H9 (cell line): ENCODE results near the gene SEC24C. TPM values are rescaled to one million over a fixed set of nuclear protein-coding genes. Genes with fewer than 3 reads are reported as not detected.
"Not testable (repeated sequence)": the region's sequence is repeated elsewhere in the genome, so short reads cannot be mapped to it uniquely, and the experiment has no call there.

Source experiments
- DNase-seq: peaks from one replicate; pipeline ENCODE4 v3.0.0-alpha.2; 2017
- H2AFZ ChIP-seq: one replicate; pipeline ENCODE4 v1.6.1; 2013; ENCODE audit warnings: mild to moderate bottlenecking, low read length, control low read depth, moderate library complexity
- H2AK5ac ChIP-seq: 2 replicates; pipeline ENCODE4 v1.6.1; 2013; ENCODE audit warnings: low read length, control low read depth, mixed read lengths; ENCODE audit not compliant: insufficient read length
- H2BK120ac ChIP-seq: one replicate; pipeline ENCODE4 v1.6.1; 2013; ENCODE audit warnings: low read depth, mild to moderate bottlenecking, low read length, control low read depth, inconsistent platforms; ENCODE audit not compliant: poor library complexity, severe bottlenecking
- H2BK12ac ChIP-seq: 2 replicates; pipeline ENCODE4 v1.6.1; 2013; ENCODE audit warnings: low read length, control low read depth, mixed read lengths, low read depth; ENCODE audit not compliant: insufficient read length
- H2BK15ac ChIP-seq: 2 replicates; pipeline ENCODE4 v1.6.1; 2013; ENCODE audit warnings: low read depth, low read length, control low read depth
- H2BK20ac ChIP-seq: one replicate; pipeline ENCODE4 v1.6.1; 2013; ENCODE audit warnings: low read depth, mild to moderate bottlenecking, low read length, control low read depth, inconsistent platforms; ENCODE audit not compliant: poor library complexity, severe bottlenecking
- H2BK5ac ChIP-seq: 2 replicates; pipeline ENCODE4 v1.6.1; 2013; ENCODE audit warnings: low read length, control low read depth, mixed read lengths; ENCODE audit not compliant: insufficient read length
- H3K14ac ChIP-seq: 2 replicates; pipeline ENCODE4 v1.6.1; 2013; ENCODE audit warnings: low read length, control low read depth; ENCODE audit not compliant: insufficient read depth
- H3K18ac ChIP-seq: 2 replicates; pipeline ENCODE4 v1.6.1; 2013; ENCODE audit warnings: low read depth, mild to moderate bottlenecking, mixed read lengths, low read length, control low read depth; ENCODE audit not compliant: insufficient read length
- H3K23ac ChIP-seq: 2 replicates; pipeline ENCODE4 v1.6.1; 2013; ENCODE audit warnings: low read length, control low read depth, mixed read lengths, low read depth; ENCODE audit not compliant: insufficient read length
- H3K23me2 ChIP-seq: 2 replicates; pipeline ENCODE4 v1.6.1; 2013; ENCODE audit warnings: low read depth, mild to moderate bottlenecking, mixed read lengths, low read length, control low read depth; ENCODE audit not compliant: insufficient read length, poor library complexity, severe bottlenecking
- H3K27ac ChIP-seq: 2 replicates; pipeline ENCODE4 v1.5.1; 2013; ENCODE audit warnings: low read length, control low read depth, mixed read lengths, low read depth; ENCODE audit not compliant: insufficient read length
- H3K27me3 ChIP-seq: 2 replicates; pipeline ENCODE4 v1.6.1; 2013; ENCODE audit warnings: low read length, control low read depth, inconsistent platforms; ENCODE audit not compliant: insufficient read depth
- H3K4ac ChIP-seq: 2 replicates; pipeline ENCODE4 v1.6.1; 2013; ENCODE audit warnings: low read depth, mild to moderate bottlenecking, control low read depth, inconsistent platforms, low read length, moderate library complexity
- H3K4me1 ChIP-seq: 2 replicates; pipeline ENCODE4 v1.6.1; 2013; ENCODE audit warnings: low read length, control low read depth, inconsistent platforms; ENCODE audit not compliant: insufficient read depth
- H3K4me2 ChIP-seq: 2 replicates; pipeline ENCODE4 v1.6.1; 2013; ENCODE audit warnings: low read length, control low read depth, mixed read lengths; ENCODE audit not compliant: insufficient read length, insufficient read depth
- H3K56ac ChIP-seq: 2 replicates; pipeline ENCODE4 v1.6.1; 2013; ENCODE audit warnings: low read depth, mild to moderate bottlenecking, mixed read lengths, low read length, control low read depth; ENCODE audit not compliant: insufficient read length
- H3K79me1 ChIP-seq: 2 replicates; pipeline ENCODE4 v1.6.1; 2013; ENCODE audit warnings: low read depth, mild to moderate bottlenecking, moderate library complexity, low read length, control low read depth, inconsistent platforms; ENCODE audit not compliant: insufficient read depth, poor library complexity, severe bottlenecking
- H3K79me2 ChIP-seq: 2 replicates; pipeline ENCODE4 v1.6.1; 2013; ENCODE audit warnings: low read length, control low read depth, inconsistent platforms; ENCODE audit not compliant: insufficient read depth
- H3K9ac ChIP-seq: 2 replicates; pipeline ENCODE4 v1.6.1; 2013; ENCODE audit warnings: low read length, control low read depth, mixed read lengths; ENCODE audit not compliant: insufficient read length; ENCODE audit errors: extremely low read depth
- H3K9me3 ChIP-seq: one replicate; pipeline ENCODE4 v1.6.1; 2013; ENCODE audit warnings: low read depth, low read length, inconsistent platforms; ENCODE audit not compliant: control insufficient read depth
- H3T11ph ChIP-seq: one replicate; pipeline ENCODE4 v1.6.1; 2013; ENCODE audit warnings: mild to moderate bottlenecking, low read length, control low read depth, inconsistent platforms
- H4K20me1 ChIP-seq: one replicate; pipeline ENCODE4 v1.6.1; 2013; ENCODE audit not compliant: control insufficient read depth, insufficient read length, insufficient read depth
- H4K5ac ChIP-seq: 2 replicates; pipeline ENCODE4 v1.6.1; 2013; ENCODE audit warnings: low read depth, mild to moderate bottlenecking, mixed read lengths, low read length, control low read depth; ENCODE audit not compliant: insufficient read length
- H4K8ac ChIP-seq: replicated peaks from 2 replicates; pipeline ENCODE4 v1.6.1; 2013; ENCODE audit warnings: low read length, control low read depth, mixed read lengths, low read depth; ENCODE audit not compliant: insufficient read length
- H4K91ac ChIP-seq: 2 replicates; pipeline ENCODE4 v1.6.1; 2013; ENCODE audit warnings: low read depth, mild to moderate bottlenecking, moderate library complexity, mixed read lengths, low read length, control low read depth; ENCODE audit not compliant: insufficient read length
- H3K27ac Mint-ChIP-seq, 3 experiments: 2 replicates in 2 of 3; 3 replicates in 1 of 3; pipeline ENCODE4 v1.8.0; 2020 to 2021; ENCODE audit warnings: mixed read lengths in 3 of 3, mild to moderate bottlenecking in 1 of 3, moderate library complexity in 1 of 3
- H3K27me3 Mint-ChIP-seq: 2 replicates; pipeline ENCODE4 v1.8.0; 2021; ENCODE audit warnings: low read depth, mild to moderate bottlenecking, moderate library complexity, mixed read lengths
- H3K36me3 Mint-ChIP-seq, 3 experiments: 2 replicates in 2 of 3; 3 replicates in 1 of 3; pipeline ENCODE4 v1.8.0; 2020 to 2021; ENCODE audit warnings: low read depth in 3 of 3, mixed read lengths in 3 of 3; ENCODE audit not compliant: insufficient read depth in 1 of 3
- H3K4me1 Mint-ChIP-seq, 2 experiments: 2 replicates each; pipeline ENCODE4 v1.8.0; 2020; ENCODE audit warnings: mixed read lengths in 2 of 2
- H3K4me3 Mint-ChIP-seq, 2 experiments: 2 replicates in 1 of 2; 3 replicates in 1 of 2; pipeline ENCODE4 v1.8.0; 2020 to 2021; ENCODE audit warnings: mild to moderate bottlenecking in 2 of 2, mixed read lengths in 2 of 2, moderate library complexity in 1 of 2
- H3K9me3 Mint-ChIP-seq, 2 experiments: 2 replicates in 1 of 2; 3 replicates in 1 of 2; pipeline ENCODE4 v1.8.0; 2020; ENCODE audit warnings: mild to moderate bottlenecking in 2 of 2, mixed read lengths in 2 of 2, moderate library complexity in 1 of 2
- WGBS: extraction: QIAGEN DNeasy Blood & Tissue Kit; methylation state at CpG from one replicate; pipeline ENCODE4 v1.1.7; 2013; ENCODE audit warnings: missing lambda C conversion rate, low lambda C conversion rate, mixed read lengths; ENCODE audit not compliant: insufficient read length; ENCODE audit errors: extremely low coverage; 5-methylcytosine and 5-hydroxymethylcytosine counted together
- total RNA-seq: library from RNA; stranded (reverse); gene quantifications from 2 replicates; pipeline ENCODE4 v1.2.1, GENCODE V29; 2021

Gene SEC24C
- total RNA-seq, 1 experiment from 2014 or later: 62.4 TPM

- H3K4me2 ChIP-seq, H4K5ac ChIP-seq, H3K4me1 ChIP-seq, H4K8ac ChIP-seq, H3K18ac ChIP-seq, H3K79me1 ChIP-seq, DNase-seq, H3K4me3 Mint-ChIP-seq, H3T11ph ChIP-seq, H3K27ac Mint-ChIP-seq, H2BK20ac ChIP-seq, H3K27ac ChIP-seq, H3K9me3 Mint-ChIP-seq, H4K20me1 ChIP-seq, H3K9me3 ChIP-seq, H2AFZ ChIP-seq, H2BK15ac ChIP-seq, H3K27me3 Mint-ChIP-seq, H3K79me2 ChIP-seq, H3K4me1 Mint-ChIP-seq, H4K91ac ChIP-seq, H2BK120ac ChIP-seq, H3K56ac ChIP-seq, H3K23me2 ChIP-seq, H3K27me3 ChIP-seq, H2AK5ac ChIP-seq, H3K9ac ChIP-seq, H2BK5ac ChIP-seq, H3K4ac ChIP-seq, H3K14ac ChIP-seq, H2BK12ac ChIP-seq, H3K23ac ChIP-seq: not testable (repeated sequence)
- no CpG with 5 or more reads among the region's 5 CpGs for WGBS
- H3K36me3 Mint-ChIP-seq: peaks cover 0 to 24% (median 13%) of the 10 kb centered on the region in 3 experiments; a peak in 4 of 7 replicates
Measured at GRCh38 chr10:73711683-73712082, 32.5 kb upstream of the SEC24C start.

DNA sequence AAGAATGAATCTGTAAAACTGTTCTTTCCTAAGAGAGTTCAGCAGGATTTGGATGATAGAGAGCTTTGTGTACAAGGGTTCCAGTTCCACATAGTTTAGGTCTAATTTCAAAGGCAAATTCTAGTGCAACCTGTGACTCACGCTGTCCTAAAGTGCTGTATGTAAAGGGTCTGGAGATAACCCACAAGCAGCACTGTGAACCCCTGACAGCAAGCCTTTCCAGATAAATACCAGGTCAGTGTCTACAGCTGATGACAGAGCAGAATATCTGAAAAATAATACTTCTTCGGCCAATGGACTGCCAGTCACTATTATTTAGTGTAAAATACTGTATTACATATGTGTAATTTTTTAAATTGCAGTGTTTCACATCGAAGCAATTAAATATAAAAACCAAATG, 30.3 kb upstream of the SEC24C start:
- not testable (repeated sequence) for H2AK5ac ChIP-seq, H3K27me3 Mint-ChIP-seq, H2BK12ac ChIP-seq, DNase-seq, H3K56ac ChIP-seq, H4K5ac ChIP-seq, H3K27ac ChIP-seq, H3K79me1 ChIP-seq, H3K18ac ChIP-seq, H4K91ac ChIP-seq, H3K14ac ChIP-seq, H4K20me1 ChIP-seq, H2BK20ac ChIP-seq, H3K9ac ChIP-seq, H3K23ac ChIP-seq, H3K4ac ChIP-seq, H2BK5ac ChIP-seq, H3K27ac Mint-ChIP-seq, H2BK120ac ChIP-seq, H3K23me2 ChIP-seq, H2BK15ac ChIP-seq, H4K8ac ChIP-seq, H3K4me1 ChIP-seq, H3K27me3 ChIP-seq, H2AFZ ChIP-seq, H3K4me3 Mint-ChIP-seq, H3K9me3 ChIP-seq, H3K4me2 ChIP-seq, H3T11ph ChIP-seq, H3K79me2 ChIP-seq, H3K4me1 Mint-ChIP-seq, H3K9me3 Mint-ChIP-seq
- peaks cover 3 to 44% (median 34%) of the 10 kb centered on the region in 3 experiments; a peak in 5 of 7 replicates for H3K36me3 Mint-ChIP-seq
- WGBS: no CpG with 5 or more reads among the region's 3 CpGs
